H1 (cell line): ENCODE measurements around the gene DEGS2. TPM values are rescaled to one million over a fixed set of nuclear protein-coding genes. Genes with fewer than 3 reads are reported as not detected.

Experiments
- CBX5 ChIP-seq: fragments of 300-800, 300-1000 bp; sonication (generic); IDR thresholded peaks from 2 replicates; pipeline ENCODE4 v1.7.1; 2016; ENCODE audit warnings: antibody characterized with exemption, low read length, low read depth
- CHD2 ChIP-seq: IDR thresholded peaks from 2 replicates; pipeline ENCODE4 v1.6.1; 2012; ENCODE audit warnings: low read length, improper control_type of control experiment
- CHD7 ChIP-seq: fragments of 300-600 bp; sonication (generic); IDR thresholded peaks from 2 replicates; pipeline ENCODE4 v1.7.1; 2012; ENCODE audit warnings: low read length, moderate library complexity, mild to moderate bottlenecking, inconsistent platforms; ENCODE audit not compliant: insufficient replicate concordance
- HDAC6 ChIP-seq: IDR thresholded peaks from one replicate; pipeline ENCODE4 v1.7.1; 2012; ENCODE audit warnings: low read depth, mild to moderate bottlenecking, inconsistent platforms, low read length, moderate library complexity
- KDM1A ChIP-seq: fragments of 200-600, 300-600 bp; sonication (generic); IDR thresholded peaks from 2 replicates; pipeline ENCODE4 v1.7.1; 2016; ENCODE audit warnings: mild to moderate bottlenecking, low read length, borderline replicate concordance
- POU5F1 ChIP-seq: IDR thresholded peaks from 2 replicates; pipeline ENCODE4 v1.6.1; 2011; ENCODE audit warnings: low read depth, mild to moderate bottlenecking, low read length, moderate library complexity
- RNF2 ChIP-seq: fragments of 200-900, 300-1000 bp; sonication (generic); IDR thresholded peaks from 2 replicates; pipeline ENCODE4 v1.7.1; 2016; ENCODE audit warnings: borderline replicate concordance, low read depth, mild to moderate bottlenecking, antibody characterized with exemption, low read length; ENCODE audit not compliant: poor library complexity, severe bottlenecking; ENCODE audit errors: missing control alignments
- RXRA ChIP-seq: IDR thresholded peaks from 2 replicates; pipeline ENCODE4 v1.6.1; 2011; ENCODE audit warnings: low read depth, mild to moderate bottlenecking, low read length, moderate library complexity; ENCODE audit not compliant: insufficient read depth
- polyA plus RNA-seq, 7 experiments: library from polyadenylated mRNA; depleted of rRNA in 3 of 7; stranded (reverse) in 5 of 7; unstranded in 2 of 7; fragments of >200 nt in 5 of 7; fragments of 200-250 nt in 2 of 7; gene quantifications; 1 replicate in 5 of 7; 2 replicates in 1 of 7; 4 replicates in 1 of 7; pipeline versions ENCODE4 v1.2.1 to v1.2.3, GENCODE V29; 2011 to 2013; ENCODE audit warnings: missing spikeins in 2 of 7, mixed read lengths in 2 of 7
- total RNA-seq: library from RNA; stranded (reverse); fragmentation: NEBNext Ultra II Directional; extraction: Animal tissue kit (Norgen Biotek cat#: 25700); gene quantifications from 2 replicates; pipeline ENCODE4 v1.2.1, GENCODE V29; 2021
- TF ChIP-seq, protein P1 (sequence below): IDR thresholded peaks from 2 replicates; pipeline ENCODE4 v1.6.1; 2011; ENCODE audit warnings: low read depth, mild to moderate bottlenecking, low read length; ENCODE audit not compliant: insufficient read depth

The DEGS2 gene
- total and polyA plus RNA-seq, 2 of the 8 experiments (the other 6 are each of a cell fraction or from before 2014, with no cell fraction given): 0.61 to 0.82 TPM

- TF ChIP-seq CHD2 (peak; percentile 68; the same call in 1 of the 2 replicates), CHD7 (no peak), CBX5 (no peak), RNF2 (no peak), POU5F1 (no peak), RXRA (0 out of 2 replicates have a peak, but pooled peaks have one; percentile 34), KDM1A (no peak), HDAC6 (no peak)
- TF ChIP-seq, protein P1, sequence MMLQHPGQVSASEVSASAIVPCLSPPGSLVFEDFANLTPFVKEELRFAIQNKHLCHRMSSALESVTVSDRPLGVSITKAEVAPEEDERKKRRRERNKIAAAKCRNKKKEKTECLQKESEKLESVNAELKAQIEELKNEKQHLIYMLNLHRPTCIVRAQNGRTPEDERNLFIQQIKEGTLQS: peak; percentile 67; the same call in 1 of the 2 replicates
These were observed 33.4 kb upstream of the DEGS2 start (continued) for GRCh38 chr14:100192672-100193416.
